ENCODE measurements around the gene KRT7. TPM values are rescaled to one million over a fixed set of nuclear protein-coding genes. Genes with fewer than 3 reads are reported as not detected.

The KRT7 gene
- total RNA-seq, 2 experiments from 2014 or later = not detected

DNA sequence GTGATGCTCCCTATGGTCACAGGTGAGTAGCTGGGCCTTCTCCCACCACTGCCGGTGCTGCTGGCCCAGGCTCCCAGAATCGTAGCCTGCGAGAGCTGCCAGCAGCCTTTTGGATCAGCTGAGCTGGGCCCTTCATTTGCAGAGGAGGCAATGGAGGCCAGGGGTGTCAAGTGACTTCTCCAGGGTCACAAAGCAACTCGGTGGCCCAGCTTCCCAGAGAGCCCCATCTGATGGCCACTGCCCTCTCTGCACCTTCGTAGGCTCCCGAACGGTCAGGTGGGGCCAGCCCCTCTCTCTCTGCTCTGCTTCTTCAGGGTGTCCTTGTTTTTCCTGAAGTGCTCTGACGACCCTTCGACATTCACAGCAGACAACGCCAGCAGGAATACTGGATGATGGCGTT lies 45.8 kb upstream of the KRT7 start:
- no peaks in the 10 kb centered on the region for H3K9me2 ChIP-seq (ENCODE audit: insufficient read depth, low read length)
- no peaks in the 10 kb centered on the region for H3K36me3 ChIP-seq (ENCODE audit: insufficient read depth, low read length)
- TF ChIP-seq EZH2phosphoT487 (IDR thresholded peaks at IDR 0.05; ENCODE audit: borderline replicate concordance, low read depth, low read length) = no peak
- TF ChIP-seq CTCF (conservative IDR thresholded peaks at IDR 0.05; ENCODE audit: low read length) = no peak
- H3K27ac ChIP-seq (ENCODE audit: low read depth, low read length, poor library complexity, severe bottlenecking) = no peak overlapping the region
- H2AFZ ChIP-seq (ENCODE audit: low read length) = no peak overlapping the region
- CTCF ChIA-PET (ENCODE audit: unreplicated experiment) = no interaction called here
- DNase-seq (ENCODE audit: low spot score) = no peak
- POLR2A ChIA-PET = no interaction called here
- no peak overlapping the region for H3K4me3 ChIP-seq (ENCODE audit: low read depth, low read length, poor library complexity, severe bottlenecking)
- H3K79me2 ChIP-seq (ENCODE audit: insufficient read depth, low read depth, low read length) = no peaks in the 10 kb centered on the region
- no peak overlapping the region for H3K4me2 ChIP-seq (ENCODE audit: low read length)
- H4K20me1 ChIP-seq (ENCODE audit: insufficient read depth, low read length) = no peaks in the 10 kb centered on the region
- intact Hi-C loops (cut with micrococcal nuclease; ENCODE audit: unreplicated experiment) = no loop called here
- BruUV-seq (replicated peaks) = no TSS peak
- no peaks in the 10 kb centered on the region for H3K4me1 ChIP-seq (ENCODE audit: insufficient read depth, low read length, poor library complexity, severe bottlenecking)
- no peaks in the 10 kb centered on the region for H3K9me3 ChIP-seq (ENCODE audit: low read length)

DNA sequence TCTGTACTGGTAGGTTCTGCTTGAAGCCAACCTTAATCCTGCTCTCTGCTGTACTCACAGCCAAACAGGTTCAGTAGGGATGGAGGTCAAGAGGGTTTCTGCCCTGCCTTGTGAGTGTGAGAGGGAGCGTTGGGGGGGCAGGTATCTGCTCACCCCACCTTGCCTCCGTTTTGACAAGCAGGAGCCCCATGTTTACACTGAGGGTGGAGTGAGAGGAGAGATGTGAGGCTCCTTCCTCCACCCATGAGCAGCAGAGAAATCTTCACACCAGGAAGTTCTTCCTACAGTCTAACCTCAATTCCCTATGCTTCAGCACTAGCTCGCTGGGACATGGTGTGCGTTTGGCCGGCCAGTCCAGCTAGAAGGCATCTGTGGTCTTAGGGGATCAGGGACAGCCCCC lies 45.4 kb upstream of the KRT7 start:
- TF ChIP-seq CTCF (conservative IDR thresholded peaks at IDR 0.05; ENCODE audit: low read length) (no peak), EZH2phosphoT487 (IDR thresholded peaks at IDR 0.05; ENCODE audit: borderline replicate concordance, low read depth, low read length) (no peak)
- DNase-seq (ENCODE audit: low spot score) = no peak
- Histone ChIP-seq H3K9me3 (ENCODE audit: low read length) (no peaks in the 10 kb centered on the region), H3K27ac (ENCODE audit: low read depth, low read length, poor library complexity, severe bottlenecking) (no peak overlapping the region), H3K4me3 (ENCODE audit: low read depth, low read length, poor library complexity, severe bottlenecking) (no peak overlapping the region), H3K36me3 (ENCODE audit: insufficient read depth, low read length) (no peaks in the 10 kb centered on the region), H2AFZ (ENCODE audit: low read length) (no peak overlapping the region), H3K9me2 (ENCODE audit: insufficient read depth, low read length) (no peaks in the 10 kb centered on the region), H4K20me1 (ENCODE audit: insufficient read depth, low read length) (no peaks in the 10 kb centered on the region), H3K79me2 (ENCODE audit: insufficient read depth, low read depth, low read length) (no peaks in the 10 kb centered on the region), H3K4me2 (ENCODE audit: low read length) (no peak overlapping the region), H3K4me1 (ENCODE audit: insufficient read depth, low read length, poor library complexity, severe bottlenecking) (no peaks in the 10 kb centered on the region)
- BruUV-seq (replicated peaks) = no TSS peak
- ChIA-PET POLR2A (no interaction called here), CTCF (ENCODE audit: unreplicated experiment) (no interaction called here)
- intact Hi-C loops (cut with micrococcal nuclease; ENCODE audit: unreplicated experiment) = no loop called here

DNA sequence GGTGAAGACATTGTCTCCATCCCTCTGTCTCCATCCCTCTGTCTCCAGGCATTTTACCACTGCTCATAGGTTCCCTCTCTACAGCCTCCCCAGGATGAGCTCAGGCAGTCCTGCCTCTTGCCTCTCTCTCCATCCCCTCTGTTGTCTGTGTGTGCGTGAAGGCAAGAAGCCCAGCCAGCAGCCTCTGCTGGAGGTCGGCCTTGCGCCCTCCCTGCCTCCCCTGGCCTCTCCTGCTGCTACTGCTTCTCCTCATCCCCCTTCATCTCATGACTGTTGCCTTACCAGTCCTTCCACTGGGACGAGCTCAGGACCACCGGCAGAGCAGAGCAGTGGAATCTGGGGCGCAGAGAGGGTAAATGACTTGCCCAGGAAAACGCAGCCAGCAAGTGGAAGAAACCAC lies 44.4 kb upstream of the KRT7 start:
- H3K9me2 ChIP-seq (ENCODE audit: insufficient read depth, low read length) = no peaks in the 10 kb centered on the region
- TF ChIP-seq CTCF (conservative IDR thresholded peaks at IDR 0.05; ENCODE audit: low read length) = no peak
- H3K4me2 ChIP-seq (ENCODE audit: low read length) = no peak overlapping the region
- intact Hi-C loops (cut with micrococcal nuclease; ENCODE audit: unreplicated experiment) = no loop called here
- no peak overlapping the region for H2AFZ ChIP-seq (ENCODE audit: low read length)
- ChIA-PET CTCF (ENCODE audit: unreplicated experiment) (interaction anchor here (0.6 kb wide), 1 partner anchor 72 kb away, joined by 3 read pairs; no protein-coding TSS in a partner anchor), POLR2A (no interaction called here)
- no peak for DNase-seq (ENCODE audit: low spot score)
- no TSS peak for BruUV-seq (replicated peaks)
- H3K4me3 ChIP-seq (ENCODE audit: low read depth, low read length, poor library complexity, severe bottlenecking) = no peak overlapping the region
- no peaks in the 10 kb centered on the region for H3K79me2 ChIP-seq (ENCODE audit: insufficient read depth, low read depth, low read length)
- H3K4me1 ChIP-seq (ENCODE audit: insufficient read depth, low read length, poor library complexity, severe bottlenecking) = no peaks in the 10 kb centered on the region
- no peak overlapping the region for H3K27ac ChIP-seq (ENCODE audit: low read depth, low read length, poor library complexity, severe bottlenecking)
- H3K36me3 ChIP-seq (ENCODE audit: insufficient read depth, low read length) = no peaks in the 10 kb centered on the region
- H4K20me1 ChIP-seq (ENCODE audit: insufficient read depth, low read length) = no peaks in the 10 kb centered on the region
- H3K9me3 ChIP-seq (ENCODE audit: low read length) = no peaks in the 10 kb centered on the region
